Mucosa of stomach (tissue), 1 donor: ENCODE data around the gene ZFYVE27.

Source experiments
- H3K27me3 ChIP-seq: one replicate; pipeline ENCODE4 v1.7.0; 2013; ENCODE audit warnings: mild to moderate bottlenecking, low read length; ENCODE audit not compliant: control insufficient read depth, insufficient read depth
- H3K36me3 ChIP-seq: one replicate; pipeline ENCODE4 v1.7.0; 2013; ENCODE audit warnings: low read length; ENCODE audit not compliant: control insufficient read depth, insufficient read depth
- H3K4me1 ChIP-seq: one replicate; pipeline ENCODE4 v1.7.0; 2013; ENCODE audit warnings: mild to moderate bottlenecking, low read length; ENCODE audit not compliant: control insufficient read depth, insufficient read depth
- H3K4me3 ChIP-seq: one replicate; pipeline ENCODE4 v1.7.0; 2013; ENCODE audit warnings: low read length
- H3K9ac ChIP-seq: one replicate; pipeline ENCODE4 v1.7.0; 2013; ENCODE audit warnings: mild to moderate bottlenecking, low read length, moderate library complexity
- H3K9me3 ChIP-seq: one replicate; pipeline ENCODE4 v1.7.0; 2013; ENCODE audit warnings: mild to moderate bottlenecking, low read length, moderate library complexity; ENCODE audit not compliant: control insufficient read depth
- donor health status: Pancreatic carcinoma.

ZFYVE27 gene

DNA sequence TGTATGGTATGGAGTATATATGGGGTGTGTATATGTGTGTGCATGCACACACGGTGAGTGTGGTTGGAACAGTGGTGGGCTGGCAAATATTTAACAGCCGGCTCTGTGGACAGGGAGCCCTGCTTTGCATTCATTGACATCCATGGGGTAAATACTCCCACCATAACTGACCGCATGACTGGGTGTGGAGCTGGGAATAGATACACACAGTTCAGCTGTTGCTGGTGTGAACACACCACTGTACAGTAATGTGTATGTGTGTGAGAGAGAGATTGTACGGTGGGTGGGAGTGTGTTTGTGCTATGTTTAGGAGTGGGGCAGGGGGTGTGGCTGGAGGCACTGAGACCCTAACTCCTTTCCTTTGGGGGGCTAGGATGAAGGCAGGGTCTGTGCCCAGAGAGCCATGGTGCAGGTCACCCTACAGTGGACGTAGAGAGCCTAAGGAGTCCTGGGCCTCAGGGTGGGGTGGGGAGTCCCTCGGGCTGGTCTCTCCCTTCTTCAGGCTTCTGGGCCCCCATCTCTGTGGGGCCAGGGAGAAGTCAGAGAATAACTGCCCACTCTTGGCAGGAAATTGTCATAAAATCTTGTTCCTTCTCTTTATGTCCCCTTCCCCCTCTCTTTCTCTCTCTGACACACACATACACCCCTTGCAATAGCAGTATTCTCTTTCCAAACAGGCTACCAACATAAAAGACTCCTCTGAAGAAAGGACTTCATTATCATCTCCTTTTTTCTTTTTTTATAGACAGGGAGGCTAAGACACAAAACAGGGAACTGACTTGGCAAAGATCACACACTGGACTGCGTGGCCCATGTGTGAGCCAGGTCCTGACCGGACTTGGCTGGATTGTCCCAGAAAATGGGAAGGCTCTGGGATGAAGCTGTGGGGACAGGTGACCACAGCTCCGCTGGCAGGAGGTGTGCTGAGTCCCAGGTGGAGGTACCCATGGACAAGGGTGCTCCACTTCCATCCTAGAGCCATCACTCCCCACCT is 31.7 kb downstream of the ZFYVE27 start:
- H3K9me3 ChIP-seq = no peaks in the 10 kb centered on the region
- H3K27me3 ChIP-seq = peaks cover 47% of the 10 kb centered on the region
- H3K4me1 ChIP-seq = peaks cover 20% of the 10 kb centered on the region
- H3K4me3 ChIP-seq = no peak overlapping the region
- H3K9ac ChIP-seq = no peak overlapping the region
- H3K36me3 ChIP-seq = no peaks in the 10 kb centered on the region

GRCh38 chr10:97770255-97770654 is 33.3 kb downstream of the ZFYVE27 start:
- Histone ChIP-seq H3K27me3 (peaks cover 47% of the 10 kb centered on the region), H3K4me3 (no peak overlapping the region)

DNA sequence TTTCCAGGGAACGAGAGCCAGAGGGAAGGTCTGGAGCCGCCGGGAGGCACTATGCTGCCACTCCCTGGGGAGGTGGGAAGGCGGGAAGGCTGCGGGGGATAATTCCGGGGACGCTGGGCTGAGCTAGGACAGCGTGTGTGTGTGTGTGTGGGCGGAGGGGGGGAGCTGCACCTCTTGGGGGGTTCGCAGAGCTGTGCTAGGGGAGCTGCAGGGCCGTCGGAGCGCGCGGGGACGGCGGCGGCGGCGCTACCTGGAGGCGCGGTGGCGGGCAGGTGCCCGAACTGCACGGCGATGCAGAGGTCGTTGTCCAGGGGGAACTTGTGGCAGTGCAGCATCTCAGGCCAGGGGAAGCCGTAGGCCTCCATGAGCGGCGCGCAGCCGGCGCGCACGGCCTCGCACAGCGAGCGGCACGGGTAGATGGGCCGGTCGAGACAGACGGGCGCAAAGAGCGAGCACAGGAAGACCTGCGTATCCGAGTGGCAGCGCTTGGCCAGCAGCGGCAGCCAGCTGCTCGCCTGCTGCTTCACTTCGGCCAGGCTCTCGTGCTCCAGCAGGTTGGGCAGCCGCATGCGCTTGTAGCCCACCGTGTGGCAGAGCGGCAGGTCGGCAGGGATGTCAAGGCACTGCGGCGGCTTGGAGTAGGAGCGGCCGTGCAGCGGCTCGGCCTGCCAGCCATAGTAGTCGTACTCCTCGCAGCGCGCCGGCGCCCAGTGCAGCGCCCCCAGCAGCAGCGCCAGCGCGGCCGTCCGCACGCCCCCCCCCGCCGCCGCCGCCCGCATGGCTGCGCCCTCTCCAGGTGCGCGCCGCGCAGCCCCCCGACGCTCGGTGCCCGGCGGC is 34.3 kb downstream of the ZFYVE27 start:
- Histone ChIP-seq H3K4me3 (no peak overlapping the region), H3K36me3 (no peaks in the 10 kb centered on the region), H3K27me3 (peaks cover 47% of the 10 kb centered on the region), H3K4me1 (peaks cover 20% of the 10 kb centered on the region), H3K9ac (no peak overlapping the region), H3K9me3 (no peaks in the 10 kb centered on the region)

More at GRCh38 chr10:97770255-97770654, 33.3 kb downstream of the ZFYVE27 start:
- Histone ChIP-seq H3K9me3 (no peaks in the 10 kb centered on the region), H3K4me1 (peaks cover 20% of the 10 kb centered on the region), H3K36me3 (no peaks in the 10 kb centered on the region), H3K9ac (no peak overlapping the region)

DNA sequence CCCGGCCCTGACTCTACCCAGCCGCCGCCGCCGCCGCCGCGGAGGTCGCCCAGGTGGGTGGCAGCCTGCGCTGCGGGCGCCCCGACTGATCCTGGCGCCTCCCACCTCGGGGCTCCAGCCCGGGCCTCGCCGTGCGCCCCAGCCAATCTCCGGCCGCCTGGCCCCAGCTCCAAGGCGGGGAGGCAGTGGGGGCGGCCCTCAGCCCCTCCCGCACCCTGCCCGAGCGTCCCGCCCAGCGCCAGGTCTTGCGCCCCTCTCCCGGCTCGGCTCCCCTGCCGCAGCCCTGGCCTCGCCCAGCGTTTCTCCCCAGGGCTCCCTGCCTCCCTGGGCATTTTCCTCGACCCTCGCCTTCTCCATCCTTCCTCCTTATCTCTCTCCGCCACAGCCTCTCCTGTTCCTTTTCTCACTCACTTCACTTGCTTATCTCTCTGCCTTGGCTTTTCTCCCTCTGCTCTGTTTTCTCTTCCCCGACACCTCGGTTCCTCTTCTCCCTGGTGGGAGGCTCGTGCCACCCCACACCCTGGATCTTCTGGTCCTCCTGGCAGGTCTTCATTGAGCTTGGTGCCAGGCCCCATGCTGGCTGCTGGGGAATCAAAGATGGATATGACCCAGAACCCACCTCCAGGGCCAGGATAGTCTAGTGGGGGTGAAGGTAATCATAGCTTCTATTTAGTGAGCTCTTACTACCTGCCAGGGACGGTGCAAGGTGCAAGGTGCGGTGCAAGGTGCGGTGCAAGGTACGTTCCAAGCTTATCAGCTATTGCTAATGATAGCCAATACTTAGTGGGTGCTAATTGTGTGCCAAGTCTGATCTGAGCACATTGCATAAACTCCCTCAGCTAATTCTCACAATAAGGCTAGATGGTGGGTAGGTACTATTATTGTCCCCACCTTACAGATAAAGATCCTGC is 35.2 kb downstream of the ZFYVE27 start, which contains the start of gene SFRP5:
Gene SFRP5 (minus strand): TSS at position 87 of the 911 bp plus-strand sequence. CDS start 166 bp downstream, outside the sequence.
- Histone ChIP-seq H3K9ac (no peak within 1 kb of the TSS), H3K4me1 (peaks cover 20% of the 10 kb centered on the region), H3K4me3 (no peak within 1 kb of the TSS), H3K27me3 (peaks cover 47% of the 10 kb centered on the region), H3K9me3 (no peaks in the 10 kb centered on the region), H3K36me3 (no peaks in the 10 kb centered on the region)

DNA sequence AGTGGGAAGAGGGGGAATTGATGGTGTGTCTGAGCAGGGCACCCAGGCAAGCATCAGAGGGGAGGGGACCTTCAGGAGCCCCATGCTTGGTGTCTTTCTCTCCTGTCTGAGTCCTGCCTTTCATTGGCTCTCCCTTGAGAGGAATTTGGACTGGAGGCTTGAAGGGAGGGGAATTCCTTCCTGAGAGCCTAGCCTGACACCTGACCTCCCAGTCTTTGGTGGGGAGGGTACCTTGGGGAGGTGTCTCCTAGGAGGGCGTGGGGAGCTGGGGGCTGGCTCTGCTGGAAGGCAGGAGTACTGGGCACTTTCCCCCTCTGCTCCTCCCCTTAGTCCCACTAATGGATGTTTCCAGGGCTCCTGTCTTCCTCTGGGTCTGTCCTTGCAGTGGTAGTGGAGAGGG is 36.2 kb downstream of the ZFYVE27 start:
- no peaks in the 10 kb centered on the region for H3K9me3 ChIP-seq
- H3K27me3 ChIP-seq = peaks cover 47% of the 10 kb centered on the region
- no peaks in the 10 kb centered on the region for H3K36me3 ChIP-seq
- H3K9ac ChIP-seq = no peak overlapping the region
- peaks cover 20% of the 10 kb centered on the region for H3K4me1 ChIP-seq
- H3K4me3 ChIP-seq = no peak overlapping the region

GRCh38 chr10:97774811-97775294 is 37.9 kb downstream of the ZFYVE27 start:
- Histone ChIP-seq H3K9me3 (no peaks in the 10 kb centered on the region), H3K36me3 (no peaks in the 10 kb centered on the region), H3K4me1 (peaks cover 20% of the 10 kb centered on the region), H3K4me3 (no peak overlapping the region), H3K27me3 (peaks cover 35% of the 10 kb centered on the region), H3K9ac (no peak overlapping the region)

DNA sequence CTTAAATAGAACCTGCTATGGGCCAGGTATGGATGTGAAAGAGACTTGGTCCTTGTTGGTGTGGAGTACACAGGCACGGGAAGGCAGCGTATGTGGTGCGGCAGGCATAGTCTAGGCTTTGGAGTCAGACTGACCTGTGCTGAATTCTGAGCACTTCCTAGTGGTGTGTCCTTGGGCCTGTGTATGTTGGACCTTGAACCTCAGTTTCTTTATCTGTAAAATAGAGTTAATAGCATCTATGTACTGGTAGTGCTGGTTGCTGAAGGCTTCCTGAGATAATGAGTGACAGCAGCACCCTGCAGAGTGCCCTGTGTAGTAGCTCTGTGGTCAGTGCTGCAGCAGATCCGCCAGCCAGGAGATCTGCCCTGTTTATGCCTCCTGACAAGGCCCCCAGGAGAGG is 40.2 kb downstream of the ZFYVE27 start:
- Histone ChIP-seq H3K9ac (no peak overlapping the region), H3K4me1 (peaks cover 26% of the 10 kb centered on the region), H3K36me3 (no peaks in the 10 kb centered on the region), H3K9me3 (no peaks in the 10 kb centered on the region), H3K27me3 (peaks cover 15% of the 10 kb centered on the region), H3K4me3 (no peak overlapping the region)

DNA sequence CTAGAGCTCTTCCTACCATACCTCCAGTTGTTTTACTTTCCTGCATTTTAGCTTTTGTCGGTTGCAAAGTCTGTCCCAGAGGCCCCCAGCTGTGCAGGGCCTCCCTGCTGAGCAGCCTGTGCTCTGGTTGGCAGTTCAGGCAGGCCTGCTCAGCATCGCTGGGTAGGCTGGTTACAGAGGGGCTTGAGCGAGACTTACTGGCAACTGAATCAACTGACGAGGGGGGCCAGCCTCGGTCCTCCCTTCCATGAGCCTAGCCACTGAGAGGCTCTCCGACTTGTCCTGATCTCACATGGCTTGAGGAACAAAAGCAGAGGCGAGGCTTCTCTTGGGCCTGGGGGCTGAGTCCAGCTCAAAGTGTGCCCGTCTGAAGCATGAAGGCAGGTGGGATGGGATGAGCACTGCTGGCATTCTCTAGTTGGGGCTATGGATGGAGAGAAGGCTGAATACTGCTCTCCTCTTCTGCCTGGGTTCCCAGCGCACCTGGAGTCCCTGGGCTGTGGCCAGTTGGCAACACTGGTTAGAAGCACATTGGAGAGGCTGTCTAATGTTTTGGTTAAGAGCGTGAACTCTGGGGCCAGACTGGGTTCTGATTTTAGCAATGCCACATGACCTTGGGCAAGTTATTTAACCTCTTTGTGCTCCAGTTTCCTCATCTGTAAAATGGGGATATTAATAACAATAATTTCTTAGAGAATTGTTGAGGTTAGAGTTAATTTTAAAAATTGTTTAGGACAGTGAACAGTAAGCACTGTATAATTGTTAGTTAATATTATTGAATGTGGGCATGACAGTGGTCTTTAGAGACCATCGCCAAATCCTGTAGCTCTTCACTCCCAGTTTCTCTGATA is 41.7 kb downstream of the ZFYVE27 start:
- Histone ChIP-seq H3K9ac (no peak overlapping the region), H3K36me3 (no peaks in the 10 kb centered on the region), H3K9me3 (no peaks in the 10 kb centered on the region), H3K4me1 (peaks cover 22% of the 10 kb centered on the region), H3K4me3 (no peak overlapping the region), H3K27me3 (no peaks in the 10 kb centered on the region)

DNA sequence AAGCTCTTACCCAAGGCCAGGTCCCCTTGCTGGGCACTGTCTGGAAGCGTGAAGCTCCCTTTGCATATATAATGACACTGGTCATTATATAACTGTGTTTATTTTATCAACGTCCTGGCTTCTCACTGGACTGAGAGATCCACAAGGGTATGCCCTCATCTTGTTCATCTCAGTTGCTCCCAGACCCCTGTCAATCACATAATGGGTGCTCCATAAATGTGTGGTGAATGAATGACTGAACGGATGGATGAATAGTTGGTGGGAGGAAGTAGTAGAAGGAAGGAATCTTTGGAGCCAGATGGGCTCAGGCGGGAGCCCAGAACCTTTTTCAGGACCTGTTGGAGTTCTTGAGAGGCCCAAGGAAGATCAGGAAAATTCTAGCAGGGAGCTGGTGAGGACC is 42.6 kb downstream of the ZFYVE27 start:
- H3K4me1 ChIP-seq = peaks cover 22% of the 10 kb centered on the region

DNA sequence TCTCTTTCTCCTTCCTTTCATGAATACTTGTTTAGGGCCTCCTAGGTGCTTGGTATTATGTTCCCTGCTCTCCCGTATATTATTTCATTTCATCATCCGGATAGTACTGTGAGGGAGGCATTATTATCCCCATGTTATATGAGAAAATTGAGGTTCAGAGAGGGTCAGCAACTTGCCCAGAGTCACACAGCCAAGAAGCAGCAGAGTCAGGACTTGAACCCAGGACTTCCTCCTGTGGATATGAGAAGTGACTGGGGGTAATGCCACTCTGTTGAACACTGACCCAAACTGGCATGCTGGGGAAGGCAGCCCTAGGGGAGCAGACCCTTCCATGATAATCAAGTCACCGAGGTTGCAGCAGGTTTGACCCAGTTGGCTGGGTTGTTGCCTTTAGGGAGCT is 43.0 kb downstream of the ZFYVE27 start:
- no peaks in the 10 kb centered on the region for H3K9me3 ChIP-seq
- H3K9ac ChIP-seq = no peak overlapping the region
- no peaks in the 10 kb centered on the region for H3K36me3 ChIP-seq
- H3K4me3 ChIP-seq = no peak overlapping the region
- no peaks in the 10 kb centered on the region for H3K27me3 ChIP-seq
- peaks cover 22% of the 10 kb centered on the region for H3K4me1 ChIP-seq

More for the DNA sequence above, 42.6 kb downstream of the ZFYVE27 start:
- no peaks in the 10 kb centered on the region for H3K36me3 ChIP-seq
- H3K27me3 ChIP-seq = no peaks in the 10 kb centered on the region
- H3K4me3 ChIP-seq = no peak overlapping the region
- H3K9ac ChIP-seq = no peak overlapping the region
- H3K9me3 ChIP-seq = no peaks in the 10 kb centered on the region
